UCSD-AML1 (cell line): Measurements from ENCODE around the gene GALNT18.

Source experiments
- DNase-seq: peaks from one replicate; lab custom pipeline; 2025; ENCODE audit not compliant: unreplicated experiment; lab: John Stamatoyannopoulos, UW

The GALNT18 gene

DNA sequence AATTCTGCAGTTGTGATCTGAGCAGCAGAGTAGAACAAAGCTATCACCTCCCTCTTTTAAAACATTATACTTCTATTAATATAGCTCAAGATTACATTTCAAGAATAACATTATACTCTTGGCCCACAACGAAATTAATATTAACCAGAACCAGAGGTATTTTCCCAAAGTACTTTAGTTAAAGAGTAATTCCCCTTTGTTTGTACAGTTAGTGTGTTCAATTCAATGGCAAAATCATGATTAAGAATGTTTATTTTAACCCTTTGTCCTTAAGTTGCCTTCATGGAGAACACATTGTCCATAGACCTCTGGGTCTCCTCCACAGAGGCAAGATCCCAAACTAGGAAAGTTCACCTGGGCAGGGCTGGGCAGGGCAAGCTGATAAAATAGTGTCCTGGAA is 180.7 kb downstream of the GALNT18 start:
- DNase-seq, result no peak

DNA sequence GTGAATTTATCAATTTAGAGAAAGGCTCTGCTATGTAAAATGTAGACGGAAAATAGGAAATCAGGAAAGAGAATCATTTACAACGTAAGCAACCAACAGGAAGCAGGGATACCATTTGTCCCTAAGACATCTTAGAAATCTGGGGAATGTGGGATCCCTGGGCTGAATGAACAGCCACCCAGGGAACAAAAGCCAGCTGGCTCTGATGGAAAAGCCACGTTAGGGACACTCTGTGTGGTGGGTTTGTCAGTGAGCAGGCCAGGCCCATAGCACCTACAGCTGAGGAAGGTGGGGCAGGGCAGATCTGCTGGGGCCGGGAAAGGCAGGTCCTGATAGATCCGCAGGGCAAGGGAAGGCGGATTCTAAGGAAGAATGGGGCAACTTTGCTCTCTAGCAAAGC is 181.7 kb downstream of the GALNT18 start:
- no peak for DNase-seq

DNA sequence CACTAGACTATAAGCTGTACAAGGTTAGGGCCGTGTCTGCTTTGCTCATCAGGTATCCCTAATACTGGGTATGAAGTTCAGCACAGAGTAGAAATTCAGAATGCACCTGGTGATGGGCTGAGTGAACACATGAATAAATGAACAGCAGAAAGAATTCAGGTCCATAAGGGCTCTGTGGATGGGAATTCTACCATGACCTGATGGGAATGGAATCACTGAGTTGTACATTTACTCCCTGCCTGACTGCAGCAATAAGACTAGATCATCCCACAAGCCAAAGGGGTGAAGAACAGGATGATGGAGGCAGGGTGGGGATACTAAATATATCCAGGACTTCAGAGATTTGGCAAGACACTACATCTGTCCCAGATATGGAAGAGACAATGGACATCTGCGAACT is 182.2 kb downstream of the GALNT18 start:
- no peak for DNase-seq

- DNase-seq, result no peak
Observed at GRCh38 chr11:11436715-11437313, 185.0 kb downstream of the GALNT18 start.

DNA sequence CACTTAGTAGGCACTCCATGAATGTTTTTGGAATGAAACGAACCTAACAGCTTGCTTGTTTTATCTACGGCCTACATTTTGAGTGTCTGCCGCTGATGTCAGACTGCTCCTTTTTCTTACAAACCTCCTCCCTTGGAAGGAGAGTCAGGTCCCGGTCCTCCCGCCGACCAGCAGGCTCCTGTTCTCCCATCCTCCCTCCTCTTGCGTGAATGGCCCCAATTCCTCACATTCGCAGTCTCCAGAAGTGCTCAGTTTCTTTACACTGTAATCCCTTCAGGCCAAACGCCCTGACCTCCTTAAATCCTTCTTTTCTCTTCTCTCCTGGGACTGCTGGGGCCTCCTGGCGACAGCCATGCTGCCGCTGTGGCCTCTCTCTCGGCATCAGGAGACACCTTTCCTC is 186.2 kb downstream of the GALNT18 start:
- DNase-seq, result no peak

GRCh38 chr11:11433960-11434359 is 187.8 kb downstream of the GALNT18 start:
- DNase-seq, result no peak

DNA sequence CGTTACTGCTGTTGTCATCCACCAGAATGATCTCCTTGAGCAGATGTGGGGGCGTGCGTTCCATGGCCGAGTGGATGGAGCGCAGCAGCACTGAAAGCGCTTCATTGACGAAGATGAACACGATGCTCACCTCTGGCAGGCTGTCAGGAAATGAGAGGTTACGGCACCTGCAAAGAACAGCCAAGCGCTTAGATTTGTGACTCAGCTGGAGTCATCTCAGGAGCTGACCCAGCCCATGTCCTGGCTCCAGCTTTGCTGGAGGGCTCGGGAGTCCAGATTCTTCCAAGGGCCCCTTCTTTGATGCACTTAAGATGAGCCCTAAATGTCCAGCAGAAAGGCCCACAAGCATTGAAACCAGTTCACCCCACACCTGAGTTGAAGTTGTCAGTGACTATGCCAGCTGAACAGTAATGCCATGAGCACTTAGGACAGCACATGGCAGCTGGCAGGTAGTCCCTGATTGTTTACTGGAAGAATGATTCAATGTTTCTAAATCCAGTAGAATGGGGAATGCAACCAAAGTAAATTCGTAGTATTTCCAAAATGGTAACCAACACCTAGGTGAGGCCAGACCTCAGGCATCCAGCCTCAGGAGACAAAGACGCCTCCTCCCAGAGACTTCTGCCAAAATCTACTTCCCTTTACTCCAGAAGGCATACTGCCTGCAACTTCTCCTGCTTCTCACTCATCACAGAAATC is 189.0 kb downstream of the GALNT18 start:
- no peak for DNase-seq

DNA sequence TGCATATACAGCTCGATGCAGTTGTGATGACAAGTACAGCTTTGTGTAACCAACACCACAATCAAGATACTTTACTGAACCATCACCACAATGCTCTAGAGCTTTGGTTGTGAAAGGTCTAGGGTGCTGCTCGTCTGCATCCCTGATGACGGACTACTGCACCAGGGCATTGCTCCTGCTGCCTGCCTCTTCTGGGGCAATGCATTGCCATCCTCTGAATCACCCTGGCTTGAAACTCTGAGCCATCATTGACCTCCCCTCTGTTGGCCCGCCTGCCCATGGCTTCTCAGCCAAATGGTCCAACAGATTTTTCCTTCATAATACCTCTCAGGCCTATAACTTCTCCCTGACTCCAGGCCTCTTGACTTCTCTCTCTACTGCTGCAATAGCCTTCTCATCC is 191.4 kb downstream of the GALNT18 start:
- DNase-seq, result no peak

DNA sequence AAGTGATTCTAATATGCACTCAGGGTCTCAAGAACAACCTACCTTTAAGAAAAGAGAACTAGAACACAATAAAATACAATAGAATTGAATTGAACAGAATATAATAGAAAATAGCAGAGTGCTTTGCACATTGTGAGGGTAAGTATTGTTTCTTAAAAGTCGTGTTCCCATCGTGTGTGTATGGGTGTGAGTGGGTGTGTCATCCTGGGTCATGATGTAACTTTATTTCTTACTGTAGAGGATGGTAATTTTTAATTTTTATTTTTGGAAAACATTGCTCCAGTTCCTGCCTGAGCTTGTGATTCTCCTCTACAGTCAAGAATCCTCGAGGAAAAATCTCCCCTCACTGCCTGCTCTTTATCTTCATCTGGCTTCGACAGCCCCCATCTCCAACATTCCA is 193.1 kb downstream of the GALNT18 start:
- DNase-seq, result no peak

DNA sequence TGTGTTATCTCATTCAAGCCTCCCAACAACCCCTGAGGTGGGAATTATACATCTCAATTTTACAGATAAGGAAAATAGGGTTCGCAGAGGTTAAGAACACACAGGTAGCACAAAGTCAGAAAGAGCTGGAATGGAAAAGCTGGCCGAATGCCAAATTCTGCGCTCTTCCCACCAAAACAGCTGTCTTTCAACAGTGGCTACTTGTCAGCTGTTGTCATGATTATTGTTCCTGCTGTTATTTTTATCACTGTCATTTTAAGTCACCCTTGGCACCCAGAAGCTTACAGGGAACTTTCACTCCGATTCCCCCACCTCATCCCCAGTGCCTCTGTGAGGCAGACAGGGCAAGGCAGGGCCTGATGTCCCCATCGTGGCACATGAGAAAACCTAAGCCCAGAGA is 194.3 kb downstream of the GALNT18 start:
- no peak for DNase-seq

DNA sequence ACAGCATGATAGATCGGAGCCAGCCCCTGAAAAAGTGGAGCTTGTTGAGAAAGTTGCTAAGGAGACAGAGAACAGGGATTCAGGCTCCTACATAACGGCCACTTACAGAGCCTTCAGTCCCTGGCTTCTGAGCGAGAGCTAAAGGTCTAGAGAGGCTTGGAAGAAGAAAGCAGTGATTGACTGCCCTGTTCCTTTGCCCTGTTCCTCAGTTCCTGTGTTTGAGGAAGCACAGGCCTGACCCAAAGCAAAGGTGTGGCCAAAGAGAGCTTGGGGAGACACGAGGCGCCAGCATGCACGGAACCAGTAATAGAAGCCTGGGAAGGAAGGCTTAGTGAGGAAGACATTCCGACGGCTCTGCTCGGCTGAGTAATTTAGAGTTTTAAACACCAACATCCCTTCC is 194.7 kb downstream of the GALNT18 start:
- DNase-seq, result no peak

DNA sequence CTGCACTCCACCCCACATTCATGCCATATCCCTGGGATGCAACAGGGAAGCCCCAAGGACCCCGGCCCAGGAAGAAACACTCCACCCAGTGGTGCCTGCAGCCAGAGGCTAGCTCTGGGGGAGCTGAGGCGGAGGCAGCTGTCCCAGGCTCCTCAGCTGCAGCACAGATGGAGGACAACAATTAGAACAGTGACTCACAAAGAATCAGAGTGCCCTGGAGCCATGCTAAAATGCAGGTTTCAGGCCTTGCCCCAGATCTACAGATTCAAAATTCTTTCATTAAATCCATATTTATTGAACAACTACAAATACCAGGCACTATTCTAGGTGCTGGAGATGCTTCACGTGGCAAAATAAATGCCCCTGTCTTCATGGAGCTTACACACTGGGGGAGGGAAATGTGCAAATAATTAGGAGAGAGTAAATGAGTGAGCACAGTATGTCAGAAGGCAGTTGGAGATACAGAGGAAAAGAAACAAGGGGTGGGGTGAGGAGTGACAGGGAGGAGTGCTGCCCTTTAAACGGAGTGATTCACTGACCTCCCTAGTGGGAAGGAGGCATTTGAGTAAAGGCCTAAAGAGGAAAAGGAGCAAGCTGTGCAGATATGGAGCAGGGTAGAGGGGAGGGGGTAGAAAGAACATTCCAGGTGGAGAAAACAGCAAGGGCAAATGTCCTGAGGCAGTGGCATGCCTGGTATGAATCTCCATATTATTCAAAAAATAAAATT is 195.4 kb downstream of the GALNT18 start:
- DNase-seq, result no peak

GRCh38 chr11:11425806-11426205 is 196.0 kb downstream of the GALNT18 start:
- no peak for DNase-seq

DNA sequence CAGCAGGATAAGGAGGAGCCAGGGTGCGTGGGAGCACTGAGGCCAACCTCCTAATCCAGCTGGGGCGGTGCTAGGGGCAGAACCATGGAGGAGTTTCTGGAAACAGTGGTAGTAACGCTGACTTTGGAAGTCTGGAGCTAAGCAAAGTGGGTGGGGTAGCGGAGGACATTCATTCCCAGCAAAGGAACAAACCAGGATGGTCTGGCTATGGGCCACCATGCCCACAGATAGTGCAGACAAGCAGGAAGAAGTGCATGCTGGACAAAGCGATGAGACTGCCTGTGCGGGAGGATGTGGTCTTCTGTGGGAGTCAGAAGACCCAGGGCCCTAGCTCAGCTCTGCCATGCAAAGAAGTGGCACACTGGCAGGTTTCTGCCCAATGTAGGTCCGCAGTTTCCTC is 197.1 kb downstream of the GALNT18 start:
- no peak for DNase-seq

- no peak for DNase-seq
Observed at GRCh38 chr11:11422411-11423128, 199.2 kb downstream of the GALNT18 start.

GRCh38 chr11:11421509-11421908 is 200.3 kb downstream of the GALNT18 start:
- DNase-seq, result no peak

DNA sequence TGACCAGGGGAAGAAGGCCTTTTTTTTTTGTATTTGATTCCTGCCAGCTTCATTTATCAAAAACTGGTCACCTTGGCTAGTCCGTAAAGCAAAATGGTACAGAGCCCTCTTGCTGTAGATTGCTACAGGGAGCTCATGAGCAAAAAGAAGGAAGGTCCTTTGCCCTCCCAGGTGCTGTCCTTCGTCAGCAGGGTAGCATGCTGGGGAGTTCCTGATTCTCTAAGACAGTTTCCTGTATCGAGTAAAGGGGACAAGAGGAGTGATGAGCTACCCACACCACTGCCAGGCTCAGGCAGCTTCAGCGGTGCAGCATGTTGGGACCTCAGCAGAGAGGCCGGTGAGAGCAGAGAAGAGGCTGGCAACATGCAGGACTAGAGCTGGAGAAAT is 200.9 kb downstream of the GALNT18 start:
- DNase-seq, result no peak

DNA sequence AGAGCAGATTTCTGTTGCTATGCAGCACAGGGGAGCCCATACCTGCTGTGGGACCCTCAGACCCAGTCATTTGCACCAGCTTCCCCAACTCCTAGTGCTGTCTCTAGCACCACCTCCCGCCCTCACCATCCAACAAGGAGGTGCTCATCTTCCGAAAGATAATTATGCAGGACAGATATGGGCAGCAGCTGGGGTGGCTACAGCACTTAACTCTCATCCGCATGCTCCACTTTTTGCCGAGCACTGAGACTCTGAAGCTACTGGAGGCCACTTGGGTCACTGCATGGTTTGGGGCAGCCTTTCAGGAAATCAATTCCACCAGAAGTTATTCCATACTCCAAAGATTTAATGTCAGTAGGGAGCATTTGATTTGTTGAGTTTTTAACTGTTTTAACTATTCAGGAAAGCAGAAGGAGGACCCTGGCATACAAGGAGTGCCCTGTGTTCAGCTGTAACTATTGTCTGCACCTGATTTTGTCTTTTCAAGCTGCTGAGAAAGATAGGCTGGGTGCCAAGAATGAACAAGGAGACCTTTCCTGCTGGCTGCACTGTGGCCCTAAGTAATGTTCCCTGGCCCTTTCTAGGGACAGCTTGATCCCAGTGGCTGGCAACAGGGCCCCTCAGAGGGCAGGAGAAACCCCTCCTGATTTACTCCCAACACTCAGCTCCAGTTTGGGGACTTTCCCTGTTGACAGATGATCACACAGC is 201.5 kb downstream of the GALNT18 start:
- no peak for DNase-seq

- no peak for DNase-seq
Observed at GRCh38 chr11:11419747-11420146, 202.1 kb downstream of the GALNT18 start.

DNA sequence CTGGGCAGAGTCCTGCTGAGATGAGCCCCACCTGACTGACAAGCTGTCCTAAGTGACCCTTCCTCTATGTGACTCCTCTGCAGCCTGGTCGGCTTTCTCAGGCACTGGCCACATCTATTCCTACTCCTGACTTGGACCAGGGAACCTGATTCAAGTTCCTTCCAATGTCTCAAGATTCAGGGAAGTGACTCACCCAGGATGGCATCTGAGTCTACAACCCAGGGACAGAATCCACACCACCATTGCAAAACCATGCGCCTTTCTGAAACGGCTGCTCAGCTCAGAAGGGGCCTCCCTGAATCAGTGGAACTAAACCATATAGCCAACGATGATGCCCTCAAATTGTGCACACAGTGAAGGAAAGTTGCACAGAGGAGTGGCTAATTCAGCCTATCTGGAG is 204.9 kb downstream of the GALNT18 start:
- no peak for DNase-seq

DNA sequence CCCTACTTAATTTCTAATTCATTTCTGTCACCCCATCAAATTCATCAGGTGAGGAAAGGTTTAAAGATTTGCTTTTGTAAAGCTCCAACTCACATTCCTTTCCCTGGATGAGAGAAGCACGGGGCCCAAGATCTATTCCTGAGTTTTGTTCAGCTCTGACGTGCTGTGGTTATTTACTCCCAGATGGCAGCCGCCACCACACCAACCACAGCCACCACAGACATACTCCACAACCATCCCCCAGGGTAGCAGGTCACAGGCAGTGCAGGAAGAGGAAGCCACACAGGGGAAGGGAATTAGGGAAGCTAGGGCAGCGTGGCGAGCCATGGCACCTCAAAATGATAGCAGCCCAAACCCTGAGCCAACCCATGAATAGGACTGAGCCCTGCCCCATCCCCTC is 205.3 kb downstream of the GALNT18 start:
- peak; percentile 91 for DNase-seq
